HT-29 (cell line): Measurements from ENCODE around the gene GPR101. TPM values are rescaled to one million over a fixed set of nuclear protein-coding genes. Genes with fewer than 3 reads are reported as not detected.
A peak's percentile ranks its signal among the peaks of the same experiment; 100 is the strongest.

ENCODE experiments used
- DNase-seq: peaks from one replicate; pipeline ENCODE4 v3.0.0-alpha.2; 2015; ENCODE audit warnings: low spot score
- total RNA-seq: library from RNA; depleted of rRNA; stranded (reverse); fragments of >200 nt; shearing (Covaris generic); gene quantifications from 2 replicates; pipeline ENCODE4 v1.2.3, GENCODE V29; 2014; rRNA removed

Gene GPR101
- not detected in 2 replicates for total RNA-seq

GRCh38 chrX:137033774-137034507, at the start of gene GPR101:
TSS of gene GPR101 (minus strand) at chrX:137033995. CDS start at chrX:137031674, 2,321 bp downstream.
- no peak for DNase-seq

- no peak for DNase-seq
These were observed 47.4 kb upstream of the GPR101 start for GRCh38 chrX:137081239-137081638.

GRCh38 chrX:137072396-137072795, 38.6 kb upstream of the GPR101 start:
- DNase-seq, result no peak

- no peak for DNase-seq
These were observed 37.8 kb upstream of the GPR101 start for GRCh38 chrX:137071596-137071995.

- DNase-seq, result no peak
These were observed 33.4 kb upstream of the GPR101 start for GRCh38 chrX:137067147-137067546.

- no peak for DNase-seq
These were observed 29.3 kb upstream of the GPR101 start for GRCh38 chrX:137062915-137063617.

- no peak for DNase-seq
These were observed 24.7 kb upstream of the GPR101 start for GRCh38 chrX:137058339-137059127.

- DNase-seq, result no peak
These were observed 18.9 kb upstream of the GPR101 start for GRCh38 chrX:137052643-137053235.

- DNase-seq, result peak; percentile 53
These were observed 18.3 kb upstream of the GPR101 start for GRCh38 chrX:137051978-137052642.

GRCh38 chrX:137044893-137045292, 11.1 kb upstream of the GPR101 start:
- DNase-seq, result no peak

GRCh38 chrX:137043736-137044135, 9.9 kb upstream of the GPR101 start:
- DNase-seq, result no peak

- DNase-seq, result no peak
These were observed 7.5 kb upstream of the GPR101 start for GRCh38 chrX:137041329-137041728.

- DNase-seq, result no peak
These were observed 6.5 kb upstream of the GPR101 start for GRCh38 chrX:137040113-137040794.

- DNase-seq, result no peak
These were observed 695 bp upstream of the GPR101 start for GRCh38 chrX:137034508-137034872.

- DNase-seq, result no peak
These were observed 688 bp downstream of the GPR101 start for GRCh38 chrX:137032841-137033773.

- DNase-seq, result no peak
These were observed 1.5 kb downstream of the GPR101 start for GRCh38 chrX:137032341-137032694.

- no peak for DNase-seq
These were observed 2.1 kb downstream of the GPR101 start for GRCh38 chrX:137031517-137032340.

GRCh38 chrX:137031039-137031438, 2.8 kb downstream of the GPR101 start:
- no peak for DNase-seq

- DNase-seq, result no peak
These were observed 5.1 kb downstream of the GPR101 start for GRCh38 chrX:137028699-137029098.
